GM19324 (cell line): ENCODE measurements around the gene RNU1-4.
"Not testable (repeated sequence)": the region's sequence is repeated elsewhere in the genome, so short reads cannot be mapped to it uniquely, and the experiment has no call there.

Experiments used
- ATAC-seq: cut with Tn5 transposase; IDR thresholded peaks from one replicate; pipeline ENCODE4 v1.9.1; 2021; ENCODE audit warnings: mild to moderate bottlenecking, moderate library complexity; ENCODE audit not compliant: unreplicated experiment, low FRiP score

Gene RNU1-4

DNA sequence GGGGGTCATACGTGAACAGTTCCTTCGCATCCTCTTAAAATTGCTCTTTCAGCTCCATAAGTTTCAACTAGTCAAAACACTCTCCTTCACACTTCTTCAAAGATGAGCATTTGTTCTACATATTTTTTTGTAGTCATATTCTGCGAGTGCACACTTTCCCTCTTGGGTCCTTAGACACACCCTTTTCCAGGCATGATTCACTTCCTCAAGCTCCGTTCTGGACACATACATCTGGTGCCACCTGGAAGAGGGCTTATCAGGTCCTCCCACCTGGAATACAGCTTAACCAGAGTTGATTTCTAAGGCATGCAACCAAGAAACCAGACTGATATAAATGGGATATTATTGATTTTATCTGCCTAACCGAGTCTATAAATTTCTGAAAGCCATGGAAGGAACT lies 47.4 kb downstream of the RNU1-4 start:
- not testable (repeated sequence) for ATAC-seq
